Measurements from ENCODE around the gene GTF2F1.
"Not testable (repeated sequence)": the region's sequence is repeated elsewhere in the genome, so short reads cannot be mapped to it uniquely, and the experiment has no call there.

Gene GTF2F1

DNA sequence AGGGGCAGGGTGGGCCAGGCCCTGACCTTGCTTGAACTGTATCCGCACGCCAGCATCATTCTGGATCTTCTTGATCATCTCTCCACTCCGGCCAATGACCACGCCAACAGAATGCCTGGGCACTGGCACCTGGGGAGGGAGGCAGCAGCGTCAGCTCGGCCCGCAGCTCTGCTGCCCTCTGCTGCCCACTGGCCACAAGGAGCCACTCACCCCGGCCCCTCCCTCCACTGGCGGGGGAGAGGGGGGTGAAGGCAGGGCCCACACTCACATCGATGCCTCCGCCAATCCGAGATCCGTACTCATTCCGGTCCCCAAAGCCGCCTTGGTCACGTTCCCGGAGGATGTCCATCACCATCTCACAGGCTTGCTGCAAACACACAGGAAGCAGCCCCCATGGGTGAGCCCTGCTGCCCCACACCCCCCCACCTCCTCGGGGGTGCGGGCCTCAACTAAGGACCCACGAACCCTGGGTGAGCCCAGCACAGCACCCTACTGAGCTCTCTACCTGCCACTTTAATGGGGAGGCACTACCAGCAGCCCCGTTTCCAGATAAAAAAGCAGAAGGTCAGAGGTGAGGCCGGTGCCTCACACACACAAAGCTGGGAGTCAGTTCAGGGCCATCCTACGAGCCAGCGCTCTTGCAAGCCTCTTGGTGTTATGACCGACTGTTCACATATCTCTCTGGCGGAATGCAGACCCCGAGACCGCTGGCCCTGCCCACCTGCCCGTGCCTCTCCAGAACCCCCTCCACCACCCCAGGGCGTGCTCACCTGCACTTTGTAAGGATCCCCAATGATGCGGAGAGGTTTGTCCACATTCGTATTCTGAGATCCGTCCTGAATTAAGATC, 25.0 kb upstream of the GTF2F1 start:
- no peak for DNase-seq (ENCODE audit: low read depth)

- DNase-seq (ENCODE audit: low read depth): no peak
Measured at GRCh38 chr19:6416658-6417405, 23.9 kb upstream of the GTF2F1 start.

DNA sequence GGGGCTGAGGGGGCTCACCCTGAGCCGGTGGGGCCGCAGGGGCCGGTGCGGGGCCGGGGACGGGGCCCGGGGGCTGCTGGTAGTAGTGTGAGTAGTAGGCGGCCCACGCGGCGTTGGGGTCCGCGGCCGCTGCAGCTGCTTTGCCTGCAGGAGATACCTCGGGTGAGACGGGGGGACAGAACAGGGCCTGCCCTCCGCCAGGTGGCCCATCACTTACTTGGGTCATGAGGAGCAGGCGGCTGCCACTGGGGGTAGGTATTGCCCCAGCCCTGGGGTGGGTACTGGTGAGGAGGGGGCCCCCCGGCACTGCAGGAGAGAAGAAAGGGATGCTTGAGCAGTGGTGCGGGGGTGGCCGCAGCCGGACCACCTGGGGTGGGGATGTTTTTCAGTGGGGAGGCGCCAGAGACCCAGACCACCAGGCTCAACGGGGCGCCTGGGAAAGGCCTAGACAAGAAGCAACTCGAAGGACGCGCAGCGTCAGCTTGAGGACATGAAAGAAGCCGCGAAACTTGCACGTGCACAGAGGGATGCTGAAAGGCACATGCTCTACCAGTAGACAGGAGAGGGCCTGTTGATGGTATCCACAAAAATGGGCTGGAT, 22.7 kb upstream of the GTF2F1 start:
- DNase-seq (ENCODE audit: low read depth): no peak

DNA sequence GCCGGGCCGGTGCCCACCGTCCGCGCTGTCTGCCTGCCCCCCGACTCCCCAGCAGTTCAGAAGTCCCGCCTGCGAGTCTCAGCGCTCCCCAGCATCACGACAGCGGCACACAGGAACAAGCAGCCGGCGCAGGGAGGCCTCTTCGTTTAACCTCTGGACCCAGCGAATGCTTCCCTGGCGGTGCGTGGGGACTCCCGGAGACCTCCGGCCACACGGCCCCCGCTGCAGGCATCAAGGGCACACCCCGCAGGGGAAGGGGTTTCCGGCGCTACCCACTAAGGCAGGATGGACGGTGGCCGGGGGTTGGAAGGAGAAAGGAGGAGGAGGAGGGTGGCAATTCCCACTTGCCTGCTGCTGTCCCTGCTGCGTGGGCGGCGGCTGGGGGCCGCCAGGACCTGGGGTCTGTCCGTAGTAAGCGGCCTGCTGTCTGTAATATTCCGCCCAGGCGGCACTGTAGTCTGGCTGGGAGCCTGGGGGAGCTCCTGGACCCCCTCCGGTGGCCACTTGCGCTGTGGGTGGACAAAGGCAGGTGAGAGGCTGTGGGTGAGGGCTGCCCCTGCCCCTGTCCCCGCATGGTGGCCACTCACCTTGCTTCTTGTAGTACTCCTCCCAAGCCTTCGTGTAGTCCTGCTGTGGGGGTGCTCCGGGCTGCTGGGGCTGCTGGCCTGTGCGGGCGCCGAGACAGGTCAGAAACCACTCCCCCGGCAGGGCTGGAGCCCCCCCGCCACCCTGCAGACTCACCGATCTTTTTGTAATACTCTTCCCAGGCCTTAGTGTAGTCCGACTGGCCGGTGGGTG, 22.0 kb upstream of the GTF2F1 start:
- DNase-seq (ENCODE audit: low read depth): no peak

DNA sequence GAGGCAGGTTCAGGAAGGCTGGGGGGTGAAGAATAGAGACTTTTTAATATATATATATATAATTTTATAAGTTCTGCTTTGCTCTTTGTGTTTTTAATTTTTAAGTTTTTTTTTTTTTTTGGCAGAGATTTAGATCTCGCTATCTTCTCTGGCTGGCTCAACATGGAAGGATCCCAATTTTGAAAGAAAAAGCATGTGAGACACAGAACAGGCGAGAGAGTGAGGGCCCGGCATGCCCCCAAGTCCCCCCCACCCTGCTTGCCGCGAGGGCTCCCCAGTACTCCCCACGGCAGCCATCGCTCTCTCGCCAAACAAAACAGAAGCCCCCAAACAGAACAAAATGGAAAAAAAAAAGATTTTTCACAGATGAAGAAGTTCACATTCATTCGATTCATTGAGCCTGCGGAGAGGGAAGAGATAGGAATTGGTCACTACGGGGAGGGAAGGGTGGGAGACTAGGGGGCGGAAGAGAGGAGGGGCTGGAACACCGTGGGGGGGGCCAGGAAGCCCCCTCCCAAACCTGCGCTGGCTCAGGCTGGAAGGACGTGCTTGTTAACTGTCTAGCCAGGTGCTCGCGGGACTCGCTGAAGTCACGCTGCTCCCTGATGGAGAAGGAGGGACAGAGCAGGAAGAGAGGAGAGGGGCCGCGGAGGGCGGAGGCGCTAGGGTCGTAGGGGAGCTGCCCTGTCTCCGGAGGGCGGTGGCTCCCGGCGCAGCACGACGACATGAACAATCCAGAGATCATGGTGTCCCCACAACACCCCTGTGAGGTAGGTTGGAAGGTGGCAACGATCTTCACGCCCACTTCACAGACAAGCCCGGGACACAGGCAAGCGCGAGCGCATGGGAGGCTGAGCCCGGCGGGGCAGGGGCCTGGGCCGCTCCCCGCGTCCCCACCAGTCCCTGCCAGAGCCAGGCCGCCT, 21.0 kb upstream of the GTF2F1 start:
- DNase-seq (ENCODE audit: low read depth): no peak

GRCh38 chr19:6413291-6413690, 20.3 kb upstream of the GTF2F1 start:
- DNase-seq (ENCODE audit: low read depth): no peak

DNA sequence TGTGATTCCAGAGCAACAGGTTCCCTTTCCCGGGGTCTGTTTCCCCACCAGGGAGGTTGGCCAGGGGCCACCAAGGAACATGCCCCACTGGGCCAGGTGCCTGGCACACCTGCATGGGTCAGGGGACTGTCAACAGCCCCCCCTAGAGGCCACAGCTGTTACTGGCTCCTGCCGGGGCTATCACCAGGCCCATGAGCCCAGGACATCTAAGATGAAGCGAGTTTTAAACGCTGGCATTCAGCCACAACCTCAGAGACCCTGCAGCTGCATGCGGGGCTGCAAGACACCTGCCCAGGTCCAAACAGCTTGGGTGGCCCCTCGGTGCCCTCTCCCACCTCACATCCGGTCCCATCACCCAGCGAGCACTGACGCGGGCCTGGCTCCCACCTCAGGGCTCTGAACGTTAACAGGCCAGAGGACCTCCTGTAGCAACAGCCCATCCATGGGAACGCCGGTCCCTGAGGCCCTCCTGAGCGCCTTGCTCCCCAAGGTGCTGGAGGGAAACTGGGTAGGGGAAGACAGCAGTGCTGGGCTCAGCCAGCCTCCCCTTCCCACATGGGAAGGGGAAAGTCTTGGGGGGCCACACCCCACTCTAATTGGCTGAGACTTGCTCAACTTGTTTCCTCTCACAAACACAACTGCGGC, 19.6 kb upstream of the GTF2F1 start:
- DNase-seq (ENCODE audit: low read depth): no peak

- DNase-seq (ENCODE audit: low read depth): no peak
Measured at GRCh38 chr19:6412061-6412446, 19.1 kb upstream of the GTF2F1 start.

- no peak for DNase-seq (ENCODE audit: low read depth)
Measured at GRCh38 chr19:6409346-6409745, 16.4 kb upstream of the GTF2F1 start.

DNA sequence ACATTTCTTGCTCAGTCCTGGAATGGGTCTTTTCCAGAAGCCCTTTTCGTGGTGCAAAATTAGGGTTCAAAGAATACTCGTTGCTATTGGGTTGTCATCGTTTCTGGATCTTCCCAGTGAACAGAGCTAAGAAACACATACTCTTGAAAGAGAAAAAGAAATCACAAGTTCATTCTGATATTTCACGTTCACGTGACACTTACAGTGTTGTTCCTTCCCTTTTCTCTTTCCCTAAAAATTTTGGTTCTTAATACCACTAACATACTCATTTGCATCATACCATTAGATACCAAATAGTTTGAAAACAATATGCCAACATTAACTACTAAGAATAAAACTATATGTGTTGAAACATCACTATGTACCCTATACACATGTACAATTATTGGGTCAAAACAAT, 13.4 kb upstream of the GTF2F1 start:
- DNase-seq (ENCODE audit: low read depth): no peak

DNA sequence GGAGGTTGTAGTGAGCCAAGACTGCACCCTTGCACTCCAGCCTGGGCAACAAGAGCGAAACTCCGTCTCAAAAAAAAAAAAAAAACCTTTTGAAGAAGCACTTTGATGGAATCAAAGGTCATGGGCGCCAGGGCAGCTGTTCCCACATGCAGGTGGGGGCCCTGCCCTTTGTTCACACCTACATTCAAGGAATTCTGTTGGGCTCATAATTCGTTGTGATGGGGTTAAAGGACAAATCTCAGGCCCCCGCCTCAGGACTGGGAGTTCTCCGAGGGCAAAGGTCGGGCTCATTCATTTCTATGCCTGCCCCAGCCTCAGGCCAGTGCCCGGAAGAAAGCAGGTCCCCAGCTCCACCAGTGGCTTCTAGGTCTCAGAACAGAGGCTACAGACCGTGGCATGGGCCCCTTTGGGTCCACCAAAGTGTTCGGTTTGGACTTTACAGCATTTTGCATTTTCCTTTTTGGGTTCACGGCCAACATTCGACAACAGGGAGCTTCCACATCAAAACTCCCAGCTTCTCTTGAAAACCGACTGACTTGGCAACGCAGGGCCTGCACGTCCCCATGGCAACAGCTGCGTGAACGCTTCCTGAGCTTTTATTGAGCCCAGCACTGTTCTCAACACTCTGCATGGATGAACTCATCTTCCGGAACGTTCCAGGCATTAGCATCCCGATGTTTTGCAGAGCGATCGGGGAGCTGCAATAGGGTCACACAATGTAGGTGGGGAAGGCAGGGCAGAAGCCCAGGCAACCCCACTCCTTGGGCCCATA, 10.1 kb upstream of the GTF2F1 start:
- DNase-seq (ENCODE audit: low read depth): no peak

DNA sequence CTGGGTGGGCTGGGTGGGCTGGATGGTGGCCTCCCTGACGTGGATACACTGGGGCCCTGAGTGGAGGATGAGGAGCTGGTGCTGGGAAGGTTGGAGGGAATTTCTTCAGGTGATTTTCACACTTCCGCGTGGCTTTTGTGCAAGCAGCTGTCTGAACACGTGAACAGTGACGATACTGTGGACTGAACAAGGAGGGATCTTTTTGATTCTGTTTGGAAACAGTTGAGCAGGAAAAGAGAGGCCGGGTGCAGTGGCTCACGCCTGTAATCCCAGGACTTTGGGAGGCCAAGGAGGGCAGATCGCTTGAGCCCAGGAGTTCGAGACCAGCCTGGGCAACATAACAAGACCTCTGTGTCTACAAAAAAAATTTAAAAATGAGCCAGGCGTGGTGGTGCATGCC, 9.1 kb upstream of the GTF2F1 start:
- no peak for DNase-seq (ENCODE audit: low read depth)

DNA sequence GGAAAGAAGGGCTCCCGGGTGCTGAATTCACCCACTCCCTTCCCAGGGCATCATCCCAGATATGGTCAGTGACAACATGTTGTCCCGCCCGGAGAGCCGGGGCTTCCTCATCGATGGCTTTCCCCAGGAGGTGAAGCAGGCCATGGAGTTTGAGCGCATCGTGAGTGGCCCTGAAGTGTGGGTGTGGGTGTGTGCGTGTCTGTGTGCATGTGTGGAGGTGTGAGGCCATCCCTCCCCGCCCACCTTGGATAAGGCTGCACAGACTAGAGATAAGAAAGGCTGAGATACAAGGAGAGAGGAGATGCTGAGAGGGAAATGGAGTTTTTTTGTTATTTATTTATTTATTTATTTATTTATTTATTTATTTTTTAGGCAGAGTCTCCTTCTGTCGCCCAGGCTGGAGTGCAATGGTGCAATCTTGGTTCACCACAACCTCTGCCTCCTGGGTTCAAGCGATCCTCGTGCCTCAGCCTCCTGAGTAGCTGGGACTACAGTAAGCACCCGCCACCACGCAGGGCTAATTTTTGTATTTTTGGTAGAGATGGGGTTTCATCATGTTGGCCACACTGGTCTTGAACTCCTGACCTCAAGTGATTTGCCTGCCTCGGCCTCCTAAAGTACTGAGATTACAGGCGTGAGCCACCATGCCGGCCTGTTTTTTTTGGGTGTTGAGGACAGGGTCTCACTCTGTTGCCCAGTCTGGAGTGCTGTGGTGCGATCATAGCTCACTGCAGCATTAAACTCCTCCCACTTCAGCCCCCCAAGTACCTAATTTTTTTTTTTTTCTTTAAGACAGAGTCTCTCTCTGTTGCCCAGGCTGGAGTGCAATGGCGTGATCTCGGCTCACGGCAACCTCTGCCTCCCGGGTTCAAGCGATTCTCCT, 7.3 kb upstream of the GTF2F1 start:
- not testable (repeated sequence) for DNase-seq (ENCODE audit: low read depth)

GRCh38 chr19:6396305-6396704, 3.3 kb upstream of the GTF2F1 start:
- no peak for DNase-seq (ENCODE audit: low read depth)

- DNase-seq (ENCODE audit: low read depth): no peak
Measured at GRCh38 chr19:6394831-6395230, 1.9 kb upstream of the GTF2F1 start.

- DNase-seq (ENCODE audit: low read depth): peak; percentile 47
Measured at GRCh38 chr19:6393983-6394412, 1.0 kb upstream of the GTF2F1 start.

GRCh38 chr19:6392221-6393073, 517 bp downstream of the GTF2F1 start:
- DNase-seq (ENCODE audit: low read depth): no peak

- no peak for DNase-seq (ENCODE audit: low read depth)
Measured at GRCh38 chr19:6387372-6387771, 5.6 kb downstream of the GTF2F1 start.
